Measurements from ENCODE around the gene NR2F1-AS1.

- TF ChIP-seq CTCF (IDR thresholded peaks at IDR 0.05) (no peak), POLR2AphosphoS5 (IDR thresholded peaks at IDR 0.05; ENCODE audit: low read depth, low read length) (no peak), REST (IDR thresholded peaks at IDR 0.05; ENCODE audit: insufficient read depth in 1 of 2, low read depth in 2 of 2, low read length in 1 of 2) (no peak), SIN3A (IDR thresholded peaks at IDR 0.05; ENCODE audit: borderline replicate concordance, insufficient read depth, low read depth, low read length) (no peak), TCF7L2 (IDR thresholded peaks at IDR 0.05; ENCODE audit: low read depth, low read length) (no peak)
These were observed 67.7 kb downstream of the NR2F1-AS1 start for GRCh38 chr5:93513298-93513697.

All from Panc1 (cell line).